NCI-H2196 (cell line): ENCODE data around the gene DAZAP2.

Experiments used
- DNase-seq: peaks from one replicate; lab custom pipeline; 2025; ENCODE audit not compliant: unreplicated experiment; lab: John Stamatoyannopoulos, UW

The DAZAP2 gene

DNA sequence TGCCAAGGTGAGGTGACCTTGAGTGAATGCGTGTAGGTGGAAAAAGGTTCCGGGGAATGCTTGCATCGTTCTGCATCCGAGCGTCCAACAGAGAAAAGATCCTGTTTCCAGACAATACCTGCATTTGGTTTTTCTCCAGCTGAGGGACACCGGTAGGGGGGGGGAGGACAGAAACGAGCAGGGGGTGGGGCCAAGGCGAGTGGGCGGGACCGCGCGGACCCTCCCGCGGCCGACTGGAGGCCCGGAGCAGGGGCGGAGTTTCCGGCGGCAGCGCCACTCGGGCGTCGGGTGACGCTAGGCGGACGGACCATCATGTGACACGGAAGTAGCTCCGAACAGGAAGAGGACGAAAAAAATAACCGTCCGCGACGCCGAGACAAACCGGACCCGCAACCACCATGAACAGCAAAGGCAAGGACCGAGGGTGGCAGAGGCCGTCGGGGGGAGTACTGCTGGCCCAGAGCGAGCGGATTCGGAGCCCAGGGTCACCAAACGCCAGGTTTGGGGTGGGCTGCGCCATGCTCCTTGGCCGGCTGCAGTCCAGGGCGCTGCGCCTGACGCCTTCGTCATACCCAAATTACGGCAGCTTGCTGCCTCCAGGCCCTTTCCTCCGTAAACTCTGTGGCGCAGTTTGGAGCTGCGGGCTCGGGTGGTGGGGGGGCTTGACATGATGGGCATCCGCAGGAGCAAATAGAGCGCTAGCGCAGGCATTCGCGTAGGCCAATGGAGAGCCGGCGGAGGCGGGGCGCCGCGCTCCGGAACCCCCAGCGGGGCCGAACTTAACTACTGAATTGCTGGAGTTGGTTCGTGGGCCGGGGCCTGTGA, at the start of gene DAZAP2:
TSS of gene DAZAP2 (plus strand) at position 317 of the 825 bp plus-strand sequence. CDS start at position 399, 82 bp downstream.
- DNase-seq = peak; percentile 95

DNA sequence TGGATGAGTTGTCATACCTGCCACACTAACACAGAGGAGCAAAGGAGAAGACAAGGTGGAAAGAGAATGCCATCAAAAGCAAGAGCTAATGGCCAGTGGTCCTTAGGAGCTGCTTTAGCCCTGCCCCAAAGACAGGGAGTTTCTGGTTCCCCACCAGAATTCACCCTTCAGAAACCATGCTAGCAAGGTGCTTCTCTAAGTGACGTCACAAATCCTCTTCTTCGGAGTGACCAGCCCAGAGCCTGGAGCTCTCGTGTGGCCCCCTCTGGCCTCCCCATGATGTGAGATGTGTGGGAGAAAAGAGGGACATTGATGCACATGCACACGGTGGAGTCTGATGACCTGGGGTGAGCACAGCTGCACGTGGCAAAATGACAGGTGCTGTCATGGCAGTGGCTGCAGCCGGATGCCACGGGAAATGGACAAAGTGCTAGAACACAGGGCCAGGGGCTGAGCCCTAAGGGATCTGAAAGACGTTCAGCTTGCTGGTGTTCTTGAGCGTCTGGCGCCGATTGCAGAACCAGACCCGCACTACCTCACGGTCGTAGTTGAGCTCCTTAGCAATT, 48.8 kb upstream of the DAZAP2 start:
- DNase-seq = no peak

DNA sequence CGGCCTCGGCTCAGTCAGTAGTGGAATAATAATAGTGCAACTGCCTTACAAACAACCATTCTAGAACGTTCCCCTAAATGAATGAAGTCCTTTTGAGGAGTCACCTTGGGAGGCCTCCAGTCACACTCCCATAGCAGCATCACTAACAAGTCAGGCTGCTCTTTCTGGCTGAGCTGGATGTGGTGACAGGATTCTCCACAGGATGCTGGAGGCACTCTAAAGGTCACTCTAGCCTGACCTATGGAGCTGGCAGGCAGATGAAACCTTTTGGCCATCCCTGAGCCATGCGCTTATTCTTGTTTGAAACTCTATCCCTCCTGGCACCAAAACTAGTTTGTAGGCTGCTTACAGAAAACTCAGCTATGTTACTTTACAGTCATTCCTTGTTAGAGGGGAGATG, 47.8 kb upstream of the DAZAP2 start:
- peak; percentile 39 for DNase-seq

- no peak for DNase-seq
Observed at GRCh38 chr12:51191516-51192283, 46.9 kb upstream of the DAZAP2 start.

GRCh38 chr12:51192284-51192671, 46.3 kb upstream of the DAZAP2 start:
- DNase-seq = no peak

DNA sequence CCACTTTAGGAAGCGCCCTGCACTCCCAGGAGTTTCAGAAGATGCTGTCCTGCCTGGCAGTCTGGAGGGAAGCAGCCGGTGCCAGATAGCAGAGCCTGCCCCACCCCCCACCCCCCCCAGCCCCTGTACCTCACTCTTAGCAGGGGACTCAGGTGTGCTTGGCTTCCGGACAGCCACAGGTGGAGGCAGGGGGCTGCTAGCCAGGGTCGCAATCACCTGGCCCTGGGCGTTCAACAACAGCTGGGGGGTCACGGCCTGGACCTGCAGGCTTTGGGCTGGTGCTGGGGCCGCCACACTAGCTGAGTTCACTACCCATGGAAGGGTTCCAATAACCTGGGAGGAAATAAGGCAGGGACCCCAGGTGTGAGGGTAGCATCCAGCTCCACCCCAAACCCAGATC, 42.8 kb upstream of the DAZAP2 start:
- DNase-seq = no peak

- no peak for DNase-seq
Observed at GRCh38 chr12:51196547-51196946, 42.1 kb upstream of the DAZAP2 start.

GRCh38 chr12:51197736-51198567, 40.7 kb upstream of the DAZAP2 start:
- DNase-seq = no peak

- DNase-seq = no peak
Observed at GRCh38 chr12:51198568-51199365, 39.9 kb upstream of the DAZAP2 start.

DNA sequence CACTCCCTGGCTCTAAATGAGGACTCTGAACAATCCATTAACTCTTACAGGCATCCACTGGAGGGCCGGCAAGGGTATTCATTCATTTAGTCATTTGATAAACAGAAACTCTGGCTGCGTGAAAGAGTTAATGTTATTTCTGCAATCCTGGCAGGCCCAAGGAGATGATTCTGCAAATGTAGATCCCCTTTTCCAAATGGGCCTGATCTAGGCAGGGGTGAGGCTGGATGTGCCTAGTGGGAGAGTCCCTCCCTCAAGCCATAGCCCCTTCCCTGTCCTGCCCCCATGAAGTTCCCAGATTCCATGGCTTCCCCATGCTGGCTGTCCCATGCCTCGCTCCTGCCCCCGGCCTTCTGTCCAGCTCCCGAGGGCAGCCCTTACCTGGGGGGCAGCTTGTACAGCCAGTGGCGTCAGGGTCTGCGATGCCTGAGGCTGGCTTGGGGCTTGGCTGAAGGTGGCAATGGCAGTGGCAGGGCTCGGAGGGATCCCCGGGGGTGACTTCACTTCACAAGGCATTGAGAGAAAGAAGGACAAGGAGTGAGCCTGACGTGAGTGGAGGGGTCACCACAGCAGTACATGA, 39.2 kb upstream of the DAZAP2 start:
- DNase-seq = no peak

GRCh38 chr12:51200156-51200555, 38.5 kb upstream of the DAZAP2 start:
- no peak for DNase-seq

GRCh38 chr12:51200806-51201205, 37.8 kb upstream of the DAZAP2 start:
- DNase-seq = no peak

- no peak for DNase-seq
Observed at GRCh38 chr12:51202718-51203117, 35.9 kb upstream of the DAZAP2 start.

DNA sequence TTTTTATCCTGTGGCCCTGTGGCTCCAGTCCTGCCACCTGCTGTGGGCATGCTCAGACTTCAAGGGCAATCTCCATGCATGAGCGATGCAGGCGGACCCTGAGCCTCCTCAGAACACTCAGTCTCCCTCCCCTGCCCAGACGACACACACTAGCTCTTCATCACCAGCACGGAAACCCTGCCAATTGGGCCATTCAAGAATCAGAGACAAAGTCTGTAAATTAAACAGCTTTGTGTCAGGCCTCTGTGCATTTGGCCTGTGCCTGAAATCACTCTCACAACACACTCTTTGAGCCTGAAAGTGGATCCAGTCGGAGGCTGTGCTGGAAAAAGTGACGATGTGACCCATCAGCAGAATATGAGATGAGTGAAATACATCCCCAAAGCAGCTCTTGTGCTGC, 33.3 kb upstream of the DAZAP2 start:
- DNase-seq = no peak

- DNase-seq = no peak
Observed at GRCh38 chr12:51208016-51208660, 30.5 kb upstream of the DAZAP2 start.

DNA sequence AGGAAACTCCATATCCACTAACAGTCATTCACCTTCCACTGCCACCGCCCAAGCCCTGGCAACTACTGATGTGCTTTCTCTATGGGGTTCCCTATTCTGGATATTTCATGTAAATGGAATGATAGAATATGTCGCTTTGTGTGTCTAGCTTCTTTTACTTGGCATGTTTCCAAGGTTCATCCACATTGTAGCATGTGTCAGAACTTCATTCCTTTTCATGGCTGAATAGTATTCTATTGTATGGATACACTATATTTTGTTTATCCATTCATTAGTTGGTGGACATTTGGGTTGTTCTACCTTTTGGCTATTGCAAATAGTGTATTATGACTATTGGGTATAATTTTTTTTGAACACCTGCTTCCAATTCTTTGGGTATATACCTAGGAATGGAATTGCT, 29.4 kb upstream of the DAZAP2 start:
- no peak for DNase-seq

GRCh38 chr12:51210690-51211395, 27.8 kb upstream of the DAZAP2 start:
- no peak for DNase-seq

DNA sequence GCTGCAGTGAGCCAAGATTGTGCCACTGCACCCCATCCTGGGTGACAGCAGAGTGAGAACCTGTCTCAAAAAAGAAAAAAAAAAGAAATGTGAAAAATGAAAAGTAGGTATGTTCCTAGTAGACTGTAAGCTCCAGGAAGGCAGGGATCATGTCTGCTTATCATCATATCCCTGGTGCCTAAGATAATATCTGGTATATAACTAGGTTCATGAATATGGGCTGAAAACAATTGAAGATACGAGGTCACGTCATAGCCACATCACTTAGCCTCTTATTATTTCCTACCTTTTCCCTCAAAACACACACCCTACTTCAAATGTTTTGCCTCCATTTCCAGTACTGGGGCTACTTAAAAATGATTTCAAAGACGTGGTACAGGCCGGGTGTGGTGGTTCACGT, 23.7 kb upstream of the DAZAP2 start:
- no peak for DNase-seq

- DNase-seq = no peak
Observed at GRCh38 chr12:51216642-51217041, 22.0 kb upstream of the DAZAP2 start.
